IPS-20b (cell line): ENCODE measurements around the gene DYRK1B.
"Not testable (repeated sequence)": the region's sequence is repeated elsewhere in the genome, so short reads cannot be mapped to it uniquely, and the experiment has no call there.

Experiments
- H3K27ac ChIP-seq: one replicate; pipeline ENCODE4 v1.5.1; 2013; ENCODE audit warnings: low read length
- H3K27me3 ChIP-seq: 2 replicates; pipeline ENCODE4 v1.6.1; 2013; ENCODE audit warnings: mild to moderate bottlenecking, low read length, inconsistent platforms; ENCODE audit not compliant: insufficient read depth
- H3K36me3 ChIP-seq: 2 replicates; pipeline ENCODE4 v1.6.1; 2013; ENCODE audit warnings: low read depth, mild to moderate bottlenecking, inconsistent platforms, low read length, moderate library complexity; ENCODE audit not compliant: insufficient read depth
- H3K4me1 ChIP-seq: 2 replicates; pipeline ENCODE4 v1.6.1; 2013; ENCODE audit warnings: mild to moderate bottlenecking, control low read depth, inconsistent platforms, low read length, moderate library complexity; ENCODE audit not compliant: insufficient read depth
- H3K4me3 ChIP-seq: 2 replicates; pipeline ENCODE4 v1.5.1; 2013; ENCODE audit warnings: mild to moderate bottlenecking, low read length, inconsistent platforms
- H3K9ac ChIP-seq: 2 replicates; pipeline ENCODE4 v1.6.1; 2013; ENCODE audit warnings: low read depth, mild to moderate bottlenecking, inconsistent platforms, low read length, moderate library complexity
- H3K9me3 ChIP-seq: 2 replicates; pipeline ENCODE4 v1.6.1; 2013; ENCODE audit warnings: mild to moderate bottlenecking, low read depth, low read length, inconsistent platforms; ENCODE audit not compliant: insufficient read depth

Gene DYRK1B

GRCh38 chr19:39817888-39818561 is 15.9 kb downstream of the DYRK1B start:
- peaks cover 4% of the 10 kb centered on the region; the same call in 1 of the 2 replicates for H3K36me3 ChIP-seq
- H3K9me3 ChIP-seq: no peaks in the 10 kb centered on the region

GRCh38 chr19:39816287-39817048 is 17.5 kb downstream of the DYRK1B start:
- Histone ChIP-seq H3K27ac (no peak overlapping the region), H3K9ac (no peak overlapping the region), H3K4me3 (no peak overlapping the region), H3K27me3 (no peaks in the 10 kb centered on the region), H3K4me1 (no peaks in the 10 kb centered on the region), H3K36me3 (peaks cover 4% of the 10 kb centered on the region; the same call in 1 of the 2 replicates), H3K9me3 (no peaks in the 10 kb centered on the region)

More at GRCh38 chr19:39817888-39818561, 15.9 kb downstream of the DYRK1B start:
- H3K9ac ChIP-seq: no peak overlapping the region
- no peaks in the 10 kb centered on the region for H3K4me1 ChIP-seq
- H3K27ac ChIP-seq: no peak overlapping the region
- no peaks in the 10 kb centered on the region for H3K27me3 ChIP-seq
- no peak overlapping the region for H3K4me3 ChIP-seq

- H3K9ac ChIP-seq: no peak overlapping the region
- no peaks in the 10 kb centered on the region for H3K4me1 ChIP-seq
- no peaks in the 10 kb centered on the region for H3K27me3 ChIP-seq
- H3K27ac ChIP-seq: no peak overlapping the region
- no peaks in the 10 kb centered on the region for H3K9me3 ChIP-seq
- peaks cover 4% of the 10 kb centered on the region; the same call in 1 of the 2 replicates for H3K36me3 ChIP-seq
- H3K4me3 ChIP-seq: no peak overlapping the region
These were observed 19.4 kb downstream of the DYRK1B start for GRCh38 chr19:39814595-39814994.

- H3K27ac ChIP-seq, H3K4me1 ChIP-seq, H3K9ac ChIP-seq, H3K4me3 ChIP-seq, H3K36me3 ChIP-seq, H3K27me3 ChIP-seq, H3K9me3 ChIP-seq: not testable (repeated sequence)
These were observed 19.9 kb downstream of the DYRK1B start for GRCh38 chr19:39814111-39814510.

- H3K9ac ChIP-seq: no peak overlapping the region
- H3K9me3 ChIP-seq: no peaks in the 10 kb centered on the region
- H3K27ac ChIP-seq: no peak overlapping the region
- no peaks in the 10 kb centered on the region for H3K4me1 ChIP-seq
- peaks cover 4% of the 10 kb centered on the region; the same call in 1 of the 2 replicates for H3K36me3 ChIP-seq
- no peaks in the 10 kb centered on the region for H3K27me3 ChIP-seq
- no peak overlapping the region for H3K4me3 ChIP-seq
These were observed 20.5 kb downstream of the DYRK1B start for GRCh38 chr19:39813264-39813993.

- Histone ChIP-seq H3K27me3 (no peaks in the 10 kb centered on the region), H3K4me3 (no peak overlapping the region), H3K9me3 (no peaks in the 10 kb centered on the region), H3K4me1 (no peaks in the 10 kb centered on the region), H3K27ac (no peak overlapping the region), H3K36me3 (no peaks in the 10 kb centered on the region), H3K9ac (no peak overlapping the region)
These were observed 22.9 kb downstream of the DYRK1B start for GRCh38 chr19:39811064-39811463.

- Histone ChIP-seq H3K27me3 (no peaks in the 10 kb centered on the region), H3K4me1 (no peaks in the 10 kb centered on the region), H3K27ac (no peak overlapping the region), H3K4me3 (no peak overlapping the region), H3K9me3 (no peaks in the 10 kb centered on the region), H3K9ac (no peak overlapping the region), H3K36me3 (no peaks in the 10 kb centered on the region)
These were observed 23.5 kb downstream of the DYRK1B start for GRCh38 chr19:39810424-39810823.

GRCh38 chr19:39809368-39809767 is 24.6 kb downstream of the DYRK1B start:
- H3K9ac ChIP-seq: no peak overlapping the region
- no peak overlapping the region for H3K27ac ChIP-seq
- H3K27me3 ChIP-seq: no peaks in the 10 kb centered on the region
- no peaks in the 10 kb centered on the region for H3K36me3 ChIP-seq
- H3K9me3 ChIP-seq: no peaks in the 10 kb centered on the region
- H3K4me3 ChIP-seq: no peak overlapping the region
- H3K4me1 ChIP-seq: no peaks in the 10 kb centered on the region

- H3K9me3 ChIP-seq, H3K4me3 ChIP-seq, H3K4me1 ChIP-seq, H3K27ac ChIP-seq, H3K9ac ChIP-seq, H3K27me3 ChIP-seq, H3K36me3 ChIP-seq: not testable (repeated sequence)
These were observed 25.3 kb downstream of the DYRK1B start for GRCh38 chr19:39808688-39809087.

- Histone ChIP-seq H3K27me3 (no peaks in the 10 kb centered on the region), H3K27ac (no peak overlapping the region), H3K4me3 (no peak overlapping the region), H3K4me1 (no peaks in the 10 kb centered on the region; the same call in 1 of the 2 replicates), H3K36me3 (no peaks in the 10 kb centered on the region), H3K9ac (no peak overlapping the region), H3K9me3 (no peaks in the 10 kb centered on the region)
These were observed 26.1 kb downstream of the DYRK1B start for GRCh38 chr19:39807846-39808364.

GRCh38 chr19:39805104-39805503 is 28.9 kb downstream of the DYRK1B start:
- Histone ChIP-seq H3K36me3 (no peaks in the 10 kb centered on the region), H3K27me3 (no peaks in the 10 kb centered on the region), H3K4me1 (no peaks in the 10 kb centered on the region; the same call in 1 of the 2 replicates), H3K27ac (no peak overlapping the region), H3K4me3 (no peak overlapping the region), H3K9me3 (no peaks in the 10 kb centered on the region), H3K9ac (no peak overlapping the region)
